Activated CD4-positive, alpha-beta memory T cell treated with anti-CD3 and anti-CD28 coated beads for 36 hours (primary cell): Measurements from ENCODE around the gene MRPL24. TPM values are rescaled to one million over a fixed set of nuclear protein-coding genes. Genes with fewer than 3 reads are reported as not detected.

Experiments used
- CTCF ChIA-PET: fragments of 350-600 bp; sonication (Branson Sonifier 250); formaldehyde crosslinking; loops from one replicate; lab custom pipeline; 2021; ENCODE audit warnings: antibody characterized with exemption, inconsistent platforms; lab: Charles Lee
- POLR2A ChIA-PET: fragments of 350-600 bp; sonication (Branson Sonifier 250); formaldehyde crosslinking; loops from one replicate; lab custom pipeline; 2021; ENCODE audit warnings: antibody characterized with exemption; lab: Charles Lee
- DNase-seq: peaks from one replicate; pipeline ENCODE4 v3.0.0-alpha.2; 2020
- H3K27ac Mint-ChIP-seq: one replicate; pipeline ENCODE4 v1.8.0; 2021; ENCODE audit warnings: mixed read lengths
- H3K27me3 Mint-ChIP-seq: one replicate; pipeline ENCODE4 v1.8.0; 2021; ENCODE audit warnings: mixed read lengths
- H3K36me3 Mint-ChIP-seq: one replicate; pipeline ENCODE4 v1.8.0; 2021; ENCODE audit warnings: mixed read lengths
- H3K4me1 Mint-ChIP-seq: one replicate; pipeline ENCODE4 v1.8.0; 2021; ENCODE audit warnings: low read depth, mixed read lengths
- H3K4me3 Mint-ChIP-seq: one replicate; pipeline ENCODE4 v1.8.0; 2021; ENCODE audit warnings: mild to moderate bottlenecking, mixed read lengths
- H3K9me3 Mint-ChIP-seq: one replicate; pipeline ENCODE4 v1.8.0; 2021; ENCODE audit warnings: mixed read lengths
- intact Hi-C: fragments of 100-400 bp; cut with micrococcal nuclease; formaldehyde crosslinking; loops from one replicate; pipeline ENCODE4 v1.15.1; 2023
- total RNA-seq, 2 experiments: library from RNA; stranded (reverse); gene quantifications; one replicate each; pipeline ENCODE4 v1.2.3, GENCODE V29; 2021

Gene MRPL24
- total RNA-seq, 2 experiments from 2014 or later, result 105 to 106 TPM

GRCh38 chr1:156703741-156704140 lies 37.1 kb downstream of the MRPL24 start:
- ChIA-PET POLR2A (no interaction called here), CTCF (interaction anchor here (1.1 to 36.2 kb wide), 6 partner anchors 11 to 187 kb away, joined by 3 to 1179 read pairs (median 26); partner anchors contain the start of genes BCAN, CRABP2, ISG20L2 and METTL25B)
- DNase-seq, result no peak
- Mint-ChIP-seq H3K27me3 (peaks cover 28% of the 10 kb centered on the region), H3K36me3 (no peaks in the 10 kb centered on the region), H3K4me3 (no peak overlapping the region), H3K9me3 (no peaks in the 10 kb centered on the region), H3K27ac (no peak overlapping the region), H3K4me1 (peaks cover 28% of the 10 kb centered on the region)
- intact Hi-C loops, result loop anchor here (2.0 kb wide), 1 partner anchor 43 kb away; no protein-coding TSS in a partner anchor

DNA sequence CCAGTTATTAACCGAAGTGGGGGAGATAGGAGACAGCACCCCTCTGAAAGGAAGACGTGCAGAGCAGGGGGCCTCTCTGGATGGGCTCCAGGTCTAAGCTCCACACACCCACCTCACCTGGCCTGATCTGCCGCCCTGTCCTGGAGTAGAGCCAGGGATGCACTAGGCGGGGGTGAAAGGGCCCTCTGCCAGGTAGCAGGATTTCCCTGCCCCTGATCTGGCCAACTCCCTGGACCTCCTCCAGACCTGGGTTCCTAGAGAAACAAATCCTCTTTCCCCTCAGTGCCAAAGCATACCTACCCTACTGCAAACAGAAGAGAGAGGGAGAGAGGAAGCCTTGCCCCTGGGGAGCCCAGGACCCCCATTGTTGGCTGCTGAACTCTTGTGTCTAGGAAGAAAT lies 37.6 kb downstream of the MRPL24 start:
- intact Hi-C loops, result no loop called here
- H3K4me1 Mint-ChIP-seq, result peaks cover 28% of the 10 kb centered on the region
- no peak overlapping the region for H3K4me3 Mint-ChIP-seq
- no peaks in the 10 kb centered on the region for H3K9me3 Mint-ChIP-seq
- CTCF ChIA-PET, result interaction anchor here (1.1 to 36.2 kb wide), 5 partner anchors 11 to 62 kb away, joined by 3 to 1179 read pairs (median 47); partner anchors contain the start of genes BCAN, CRABP2, ISG20L2 and METTL25B
- no peak overlapping the region for H3K27ac Mint-ChIP-seq
- DNase-seq, result no peak
- H3K36me3 Mint-ChIP-seq, result no peaks in the 10 kb centered on the region
- POLR2A ChIA-PET, result no interaction called here
- H3K27me3 Mint-ChIP-seq, result peaks cover 28% of the 10 kb centered on the region

DNA sequence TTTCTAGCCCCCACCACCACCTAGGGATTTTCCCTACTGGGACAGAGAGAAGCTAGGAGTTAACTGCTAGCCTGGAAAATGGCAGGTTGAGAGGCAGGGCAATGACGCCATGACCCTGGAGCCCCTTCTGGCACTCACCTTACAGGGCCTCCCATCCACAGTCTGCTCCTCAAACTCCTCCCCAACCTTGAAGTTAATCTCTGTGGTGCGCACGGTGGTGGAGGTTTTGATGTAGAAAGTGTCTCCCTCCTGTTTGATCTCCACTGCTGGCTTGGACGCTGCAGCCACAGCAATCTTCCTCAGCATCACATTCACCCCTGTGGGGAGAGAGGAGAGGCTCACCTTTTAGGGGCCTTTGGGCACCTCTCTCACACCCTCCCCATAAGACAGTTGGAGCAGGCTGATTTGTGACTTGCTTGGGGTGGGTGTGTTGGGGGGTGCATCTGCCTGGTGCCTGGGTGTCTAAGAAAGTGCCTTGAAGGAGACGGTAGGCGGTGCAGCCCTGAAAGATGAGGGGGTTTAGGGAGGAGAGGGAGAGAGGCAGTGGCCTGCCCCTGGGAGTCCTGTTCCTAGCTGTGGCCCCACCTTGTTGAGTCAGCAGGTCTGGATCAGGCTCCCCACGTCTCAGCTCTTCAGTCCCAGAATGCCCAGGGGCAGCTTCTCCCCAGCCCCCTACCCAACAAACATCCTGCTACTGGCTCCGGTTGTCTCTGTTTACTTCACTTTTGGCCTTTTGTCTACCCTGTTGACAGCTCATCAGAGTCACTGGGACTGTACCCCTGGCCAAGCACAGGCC lies 40.0 kb downstream of the MRPL24 start:
- H3K27me3 Mint-ChIP-seq, result peaks cover 40% of the 10 kb centered on the region
- peaks cover 18% of the 10 kb centered on the region for H3K4me1 Mint-ChIP-seq
- H3K27ac Mint-ChIP-seq, result no peak overlapping the region
- no peaks in the 10 kb centered on the region for H3K36me3 Mint-ChIP-seq
- ChIA-PET POLR2A (interaction anchor here (0.6 kb wide), 1 partner anchor 40 kb away, joined by 3 read pairs; no protein-coding TSS in a partner anchor), CTCF (interaction anchor here (0.5 to 36.2 kb wide), 3 partner anchors 10 to 117 kb away, joined by 3 to 1179 read pairs (median 1179); partner anchors contain the start of genes CRABP2, ISG20L2, METTL25B and NES)
- DNase-seq, result no peak
- intact Hi-C loops, result no loop called here
- no peak overlapping the region for H3K4me3 Mint-ChIP-seq
- no peaks in the 10 kb centered on the region for H3K9me3 Mint-ChIP-seq

DNA sequence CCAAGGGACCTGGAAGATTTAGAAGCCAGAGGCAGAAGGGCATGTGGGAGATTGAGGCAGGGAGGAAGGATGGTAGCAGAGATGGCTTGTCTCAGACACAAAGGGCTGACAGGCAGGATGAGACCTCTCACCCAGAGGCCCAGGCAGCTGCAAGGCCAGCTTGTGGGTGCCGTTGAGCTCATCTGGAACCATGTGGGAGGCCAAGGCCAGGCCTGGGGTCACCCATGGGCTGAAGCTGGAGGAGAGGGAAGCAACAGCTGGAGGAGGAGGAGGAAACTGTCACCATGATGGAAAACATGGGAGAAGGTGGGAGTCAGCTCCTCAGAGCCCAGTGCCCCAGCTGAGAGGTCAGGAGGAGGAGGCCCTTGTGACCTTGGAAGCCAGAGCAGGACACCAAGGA lies 41.9 kb downstream of the MRPL24 start:
- CTCF ChIA-PET, result interaction anchor here (1.5 to 36.2 kb wide), 3 partner anchors 8 to 161 kb away, joined by 3 to 1179 read pairs (median 1179); partner anchors contain the start of genes CRABP2, ISG20L2, METTL25B and NES
- POLR2A ChIA-PET, result no interaction called here
- no peaks in the 10 kb centered on the region for H3K36me3 Mint-ChIP-seq
- H3K9me3 Mint-ChIP-seq, result no peaks in the 10 kb centered on the region
- no peaks in the 10 kb centered on the region for H3K4me1 Mint-ChIP-seq
- intact Hi-C loops, result no loop called here
- H3K27ac Mint-ChIP-seq, result no peak overlapping the region
- H3K27me3 Mint-ChIP-seq, result peaks cover 32% of the 10 kb centered on the region
- no peak for DNase-seq
- H3K4me3 Mint-ChIP-seq, result no peak overlapping the region

DNA sequence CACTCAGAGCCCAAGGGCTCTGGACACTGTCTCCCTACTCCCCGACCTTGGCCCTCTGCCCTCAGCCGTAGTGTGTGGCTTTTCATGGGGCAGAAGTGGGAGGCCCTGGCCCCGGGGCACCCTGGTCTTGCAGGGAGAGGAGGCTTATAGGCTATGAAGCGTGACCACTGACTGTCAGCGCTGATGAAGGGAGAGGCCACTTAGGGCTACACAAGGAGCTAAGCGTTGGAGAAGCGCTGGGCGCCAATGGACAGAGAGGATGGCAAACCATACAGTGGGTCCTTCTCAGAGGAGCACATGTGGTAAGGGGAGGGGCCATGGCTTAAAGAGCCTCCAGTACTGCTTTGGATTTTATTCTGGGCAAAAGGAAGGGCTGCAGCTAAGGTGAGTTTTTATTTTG lies 43.4 kb downstream of the MRPL24 start:
- intact Hi-C loops, result no loop called here
- ChIA-PET POLR2A (no interaction called here), CTCF (interaction anchor here (1.5 to 36.2 kb wide), 3 partner anchors 7 to 162 kb away, joined by 3 to 1179 read pairs (median 1179); partner anchors contain the start of genes CRABP2, ISG20L2, METTL25B and NES)
- H3K9me3 Mint-ChIP-seq, result no peaks in the 10 kb centered on the region
- no peak for DNase-seq
- H3K4me3 Mint-ChIP-seq, result no peak overlapping the region
- H3K4me1 Mint-ChIP-seq, result peaks cover 3% of the 10 kb centered on the region
- H3K27me3 Mint-ChIP-seq, result peaks cover 39% of the 10 kb centered on the region
- no peaks in the 10 kb centered on the region for H3K36me3 Mint-ChIP-seq
- H3K27ac Mint-ChIP-seq, result no peak overlapping the region

DNA sequence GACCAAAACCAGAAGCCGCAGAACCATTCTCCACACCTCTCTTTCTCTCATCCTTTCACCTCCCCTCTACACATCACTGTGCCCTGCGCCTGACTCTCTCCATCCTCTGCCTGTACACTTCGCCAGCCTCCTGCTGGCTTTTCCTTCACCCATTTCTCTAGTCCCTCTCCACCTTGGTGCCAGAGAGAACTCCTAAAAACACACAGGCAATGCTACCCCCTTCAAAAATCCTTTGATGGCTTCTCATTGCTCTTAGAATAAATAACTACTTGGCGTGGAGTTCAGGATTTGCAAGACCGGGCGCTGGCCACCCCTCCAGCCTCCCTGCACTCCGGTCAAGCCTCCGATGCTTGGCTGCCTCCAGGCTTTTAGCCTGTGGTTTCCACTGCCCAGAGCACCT lies 44.1 kb downstream of the MRPL24 start:
- DNase-seq, result no peak
- H3K27me3 Mint-ChIP-seq, result peaks cover 45% of the 10 kb centered on the region
- no peaks in the 10 kb centered on the region for H3K9me3 Mint-ChIP-seq
- no peak overlapping the region for H3K4me3 Mint-ChIP-seq
- peaks cover 6% of the 10 kb centered on the region for H3K4me1 Mint-ChIP-seq
- intact Hi-C loops, result no loop called here
- ChIA-PET POLR2A (no interaction called here), CTCF (interaction anchor here (36.2 kb wide), 1 partner anchor 18 kb away, joined by 1179 read pairs; the partner anchor contains the start of genes CRABP2, ISG20L2 and METTL25B)
- H3K36me3 Mint-ChIP-seq, result no peaks in the 10 kb centered on the region
- no peak overlapping the region for H3K27ac Mint-ChIP-seq

- Mint-ChIP-seq H3K9me3 (no peaks in the 10 kb centered on the region), H3K4me3 (no peak overlapping the region), H3K36me3 (no peaks in the 10 kb centered on the region), H3K27ac (no peak overlapping the region), H3K4me1 (peaks cover 8% of the 10 kb centered on the region), H3K27me3 (peaks cover 61% of the 10 kb centered on the region)
- CTCF ChIA-PET, result interaction anchor here (0.6 to 36.2 kb wide), 3 partner anchors 20 to 167 kb away, joined by 3 to 1179 read pairs (median 3); partner anchors contain the start of genes CRABP2, ISG20L2 and METTL25B
- POLR2A ChIA-PET, result interaction anchor here (0.6 kb wide), 1 partner anchor 72 kb away, joined by 5 read pairs; no protein-coding TSS in a partner anchor
- intact Hi-C loops, result no loop called here
- no peak for DNase-seq
These were observed 46.3 kb downstream of the MRPL24 start for GRCh38 chr1:156694690-156694962.

GRCh38 chr1:156693848-156694689 lies 46.8 kb downstream of the MRPL24 start:
- Mint-ChIP-seq H3K27ac (no peak overlapping the region), H3K4me1 (peaks cover 10% of the 10 kb centered on the region), H3K9me3 (no peaks in the 10 kb centered on the region), H3K36me3 (no peaks in the 10 kb centered on the region), H3K27me3 (peaks cover 62% of the 10 kb centered on the region), H3K4me3 (no peak overlapping the region)
- intact Hi-C loops, result no loop called here
- CTCF ChIA-PET, result interaction anchor here (1.2 to 36.2 kb wide), 3 partner anchors 17 to 166 kb away, joined by 3 to 1179 read pairs (median 3); partner anchors contain the start of genes CRABP2, ISG20L2, METTL25B and NES
- no peak for DNase-seq
- POLR2A ChIA-PET, result interaction anchor here (0.6 kb wide), 1 partner anchor 73 kb away, joined by 5 read pairs; no protein-coding TSS in a partner anchor

DNA sequence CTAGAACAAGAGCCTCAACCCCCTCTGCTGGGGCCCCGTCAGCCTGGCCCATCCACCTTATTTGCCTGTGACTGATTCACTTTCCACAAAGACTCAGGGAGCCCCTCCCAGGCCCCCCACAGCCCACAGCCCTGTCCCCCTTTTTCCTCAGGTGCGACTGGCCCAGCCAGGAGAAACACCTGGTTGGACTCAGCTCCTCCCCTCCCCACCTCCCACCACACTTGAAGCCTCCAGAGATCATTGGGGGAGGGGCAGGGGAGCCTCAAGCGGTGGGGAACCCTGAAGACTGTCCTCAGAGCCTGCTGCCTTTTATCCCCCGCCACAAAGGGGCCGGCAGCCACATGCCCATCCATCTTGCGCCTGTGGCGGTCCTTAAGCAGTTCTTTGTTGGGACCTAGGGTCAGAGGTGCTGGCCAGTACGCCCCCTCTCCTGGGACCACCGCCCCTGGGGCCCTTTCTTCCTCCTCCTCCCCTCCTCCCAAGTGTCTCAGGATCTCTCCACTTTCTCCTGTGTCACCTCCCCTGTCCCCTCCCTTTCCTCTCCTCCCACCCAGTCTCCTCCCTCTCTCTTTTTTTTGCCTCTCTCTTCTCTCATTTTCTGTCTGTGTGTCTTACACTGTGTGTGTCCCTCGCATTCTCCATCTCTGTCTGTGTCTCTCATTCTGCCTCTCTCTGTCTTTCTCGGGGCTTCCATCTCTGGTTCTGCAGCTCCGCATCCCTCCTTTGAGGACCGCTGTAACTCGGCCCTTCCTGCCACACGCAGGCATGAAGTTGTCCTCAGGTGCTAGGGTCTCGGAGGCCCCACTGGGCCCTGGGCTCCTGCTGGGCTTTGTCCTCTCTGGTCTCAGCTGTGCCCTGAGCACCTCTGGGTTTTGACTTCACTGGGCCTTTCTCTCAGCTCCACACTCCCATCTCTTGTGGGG lies 47.7 kb downstream of the MRPL24 start:
- H3K4me3 Mint-ChIP-seq, result no peak overlapping the region
- no peak overlapping the region for H3K27ac Mint-ChIP-seq

DNA sequence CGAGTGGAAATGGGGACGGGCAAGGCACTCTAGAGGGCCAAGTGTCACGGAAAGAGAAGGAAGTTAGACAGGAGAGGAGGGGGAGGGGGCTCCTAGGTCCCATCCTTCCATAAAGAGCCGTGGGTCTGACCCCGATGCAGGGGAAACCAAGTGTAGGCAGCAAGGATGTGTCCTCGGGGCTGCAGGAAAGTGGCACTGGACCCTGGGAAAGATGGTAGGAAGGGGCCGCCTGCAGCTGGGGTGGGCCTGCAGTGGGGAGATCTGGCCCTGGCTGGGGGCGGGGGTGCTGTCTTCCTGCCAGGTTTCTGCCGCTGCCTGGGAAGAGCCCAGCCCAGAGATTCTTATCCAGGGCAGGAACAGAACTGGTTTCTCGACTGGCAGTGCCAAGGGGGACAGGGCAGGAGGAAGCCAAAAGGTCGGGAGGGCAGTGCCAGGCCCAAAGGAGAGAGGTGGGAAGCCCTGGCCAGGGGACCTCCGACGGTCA lies 48.4 kb downstream of the MRPL24 start:
- no peaks in the 10 kb centered on the region for H3K9me3 Mint-ChIP-seq
- CTCF ChIA-PET, result interaction anchor here (4.3 to 36.2 kb wide), 3 partner anchors 22 to 199 kb away, joined by 58 to 1179 read pairs (median 78); partner anchors contain the start of genes CRABP2, ISG20L2, METTL25B and NTRK1
- POLR2A ChIA-PET, result no interaction called here
- DNase-seq, result no peak
- H3K4me1 Mint-ChIP-seq, result peaks cover 10% of the 10 kb centered on the region
- peaks cover 65% of the 10 kb centered on the region for H3K27me3 Mint-ChIP-seq
- intact Hi-C loops, result no loop called here
- no peak overlapping the region for H3K27ac Mint-ChIP-seq
- no peaks in the 10 kb centered on the region for H3K36me3 Mint-ChIP-seq
- no peak overlapping the region for H3K4me3 Mint-ChIP-seq

More for the DNA sequence above, 47.7 kb downstream of the MRPL24 start:
- POLR2A ChIA-PET, result no interaction called here
- intact Hi-C loops, result no loop called here
- CTCF ChIA-PET, result interaction anchor here (1.2 to 36.2 kb wide), 3 partner anchors 16 to 198 kb away, joined by 3 to 1179 read pairs (median 58); partner anchors contain the start of genes CRABP2, ISG20L2, METTL25B and NES
- H3K27me3 Mint-ChIP-seq, result peaks cover 68% of the 10 kb centered on the region
- H3K9me3 Mint-ChIP-seq, result no peaks in the 10 kb centered on the region
- H3K4me1 Mint-ChIP-seq, result peaks cover 10% of the 10 kb centered on the region
- no peaks in the 10 kb centered on the region for H3K36me3 Mint-ChIP-seq
- DNase-seq, result no peak
